ENCODE results near the gene KIF13A.

The KIF13A gene

DNA sequence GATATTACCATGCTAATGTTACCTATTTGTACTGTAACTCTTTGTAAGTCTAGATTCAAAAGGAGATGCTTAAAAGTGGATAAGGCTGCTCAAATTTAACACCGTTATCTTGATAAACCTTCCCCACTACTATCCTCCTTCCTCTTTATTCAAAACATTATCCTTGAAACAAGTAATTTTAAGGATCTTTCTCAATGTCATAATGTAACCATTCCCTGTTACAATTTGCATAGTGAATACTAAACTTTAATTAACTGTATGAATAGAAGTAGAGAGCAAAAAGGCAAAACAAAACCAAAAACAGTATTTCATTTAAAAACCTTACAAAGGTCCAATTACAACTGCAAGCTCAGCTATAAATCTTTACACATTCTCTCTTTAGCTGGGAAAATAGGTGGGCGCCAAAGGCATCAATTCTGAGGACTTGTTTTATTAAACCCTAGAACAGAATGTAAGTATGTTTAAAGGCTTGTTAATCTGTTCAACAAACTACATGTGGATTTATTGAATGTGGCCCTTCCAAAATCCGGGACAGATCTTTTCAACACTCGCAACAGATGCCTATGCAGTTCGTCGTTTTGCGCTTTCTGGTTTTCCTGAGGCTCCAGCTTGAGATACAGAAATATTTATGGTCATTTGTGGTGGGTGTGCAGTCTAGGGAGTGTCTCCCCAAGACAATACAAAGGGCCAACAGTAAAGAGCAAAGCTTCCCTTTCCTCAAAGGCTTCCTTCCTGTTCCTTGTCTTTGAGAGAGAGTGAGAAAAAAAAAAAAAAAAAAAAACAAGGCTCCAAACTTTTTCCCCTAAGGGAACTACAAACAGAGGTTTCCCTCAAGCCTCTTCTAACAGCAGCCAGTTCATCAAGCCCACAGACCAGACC lies 15.1 kb downstream of the KIF13A start:
- no peaks in the 10 kb centered on the region for H3K4me1 ChIP-seq (ENCODE audit: low read length)
- H2AFZ ChIP-seq (ENCODE audit: low read length) = no peak overlapping the region
- TF ChIP-seq, protein P1, sequence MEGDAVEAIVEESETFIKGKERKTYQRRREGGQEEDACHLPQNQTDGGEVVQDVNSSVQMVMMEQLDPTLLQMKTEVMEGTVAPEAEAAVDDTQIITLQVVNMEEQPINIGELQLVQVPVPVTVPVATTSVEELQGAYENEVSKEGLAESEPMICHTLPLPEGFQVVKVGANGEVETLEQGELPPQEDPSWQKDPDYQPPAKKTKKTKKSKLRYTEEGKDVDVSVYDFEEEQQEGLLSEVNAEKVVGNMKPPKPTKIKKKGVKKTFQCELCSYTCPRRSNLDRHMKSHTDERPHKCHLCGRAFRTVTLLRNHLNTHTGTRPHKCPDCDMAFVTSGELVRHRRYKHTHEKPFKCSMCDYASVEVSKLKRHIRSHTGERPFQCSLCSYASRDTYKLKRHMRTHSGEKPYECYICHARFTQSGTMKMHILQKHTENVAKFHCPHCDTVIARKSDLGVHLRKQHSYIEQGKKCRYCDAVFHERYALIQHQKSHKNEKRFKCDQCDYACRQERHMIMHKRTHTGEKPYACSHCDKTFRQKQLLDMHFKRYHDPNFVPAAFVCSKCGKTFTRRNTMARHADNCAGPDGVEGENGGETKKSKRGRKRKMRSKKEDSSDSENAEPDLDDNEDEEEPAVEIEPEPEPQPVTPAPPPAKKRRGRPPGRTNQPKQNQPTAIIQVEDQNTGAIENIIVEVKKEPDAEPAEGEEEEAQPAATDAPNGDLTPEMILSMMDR (IDR thresholded peaks at IDR 0.05; ENCODE audit: low read length) = no peak
- no peak for TF ChIP-seq EZH2 (optimal IDR thresholded peaks at IDR 0.05; ENCODE audit: low read depth, low read length)
- no peak for TF ChIP-seq EZH2phosphoT487 (IDR thresholded peaks at IDR 0.05; ENCODE audit: low read length)
- H3K4me3 ChIP-seq (ENCODE audit: low read length) = no peak overlapping the region
- no peak overlapping the region for H3K4me2 ChIP-seq (ENCODE audit: low read depth, low read length)
- H3K9ac ChIP-seq (ENCODE audit: low read length) = no peak overlapping the region
- no peaks in the 10 kb centered on the region for H3F3A ChIP-seq (ENCODE audit: insufficient read depth, low read length)
- H4K20me1 ChIP-seq (ENCODE audit: insufficient read depth, low read length) = no peaks in the 10 kb centered on the region
- no peaks in the 10 kb centered on the region for H3K79me2 ChIP-seq (ENCODE audit: low read length)
- H3K27ac ChIP-seq (ENCODE audit: low read length) = no peak overlapping the region
- DNase-seq = no peak
- H3K27me3 ChIP-seq (replicated peaks; ENCODE audit: insufficient read depth, low read length) = no peaks in the 10 kb centered on the region
- H3K36me3 ChIP-seq (replicated peaks; ENCODE audit: insufficient read depth, low read length) = no peaks in the 10 kb centered on the region
- H3K9me3 ChIP-seq (replicated peaks; ENCODE audit: insufficient read depth, low read length) = no peaks in the 10 kb centered on the region
- H3K9me2 ChIP-seq (replicated peaks; ENCODE audit: insufficient read depth, low read length) = no peaks in the 10 kb centered on the region

DNA sequence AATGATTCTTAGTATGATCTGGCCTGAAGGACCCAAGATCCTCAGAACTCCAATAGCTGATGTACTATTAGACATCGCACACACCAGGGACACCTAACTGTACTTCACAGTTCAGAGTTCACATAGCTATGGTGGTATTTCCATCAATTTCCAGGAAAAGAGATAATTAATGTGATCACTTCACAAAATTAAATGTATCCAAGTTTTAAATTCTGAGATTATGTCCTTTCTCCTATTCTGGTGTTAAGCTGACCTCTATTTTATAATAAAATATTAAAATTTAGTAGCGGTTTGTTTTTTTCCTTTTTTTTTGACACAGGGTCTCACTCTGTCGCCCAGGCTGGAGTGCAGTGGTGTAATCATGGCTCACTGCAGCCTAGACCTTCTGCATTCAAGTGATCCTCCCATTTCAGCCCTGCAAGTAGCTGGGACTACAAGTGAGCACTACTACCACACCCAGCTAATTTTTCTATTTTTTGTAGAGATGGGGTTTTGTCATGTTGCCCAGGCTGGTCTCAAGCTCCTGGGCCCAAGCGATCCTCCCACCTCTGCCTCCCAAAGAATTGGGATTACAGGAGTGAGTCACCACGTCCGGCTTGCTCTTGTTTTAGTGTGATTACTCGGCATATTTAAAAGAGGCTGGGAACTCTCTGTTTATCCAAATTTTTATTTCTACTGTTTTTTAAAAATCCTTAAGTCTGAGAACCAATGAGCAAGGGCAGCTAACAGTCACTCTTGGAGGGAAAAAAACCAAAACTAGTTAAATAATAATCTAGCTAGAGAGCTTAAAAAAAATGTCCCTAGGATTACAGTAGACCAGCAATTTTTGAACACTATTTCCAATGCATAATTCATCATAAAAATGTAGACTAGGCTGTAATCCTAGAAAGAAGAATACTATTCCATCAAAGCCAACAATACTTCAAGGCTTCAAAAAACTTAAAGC lies 16.0 kb downstream of the KIF13A start:
- Histone ChIP-seq H3K27ac (ENCODE audit: low read length) (no peak overlapping the region), H3K9me2 (replicated peaks; ENCODE audit: insufficient read depth, low read length) (no peaks in the 10 kb centered on the region), H3K4me1 (ENCODE audit: low read length) (no peaks in the 10 kb centered on the region), H3K36me3 (replicated peaks; ENCODE audit: insufficient read depth, low read length) (no peaks in the 10 kb centered on the region), H2AFZ (ENCODE audit: low read length) (no peak overlapping the region), H4K20me1 (ENCODE audit: insufficient read depth, low read length) (no peaks in the 10 kb centered on the region), H3K4me2 (ENCODE audit: low read depth, low read length) (no peak overlapping the region), H3K27me3 (replicated peaks; ENCODE audit: insufficient read depth, low read length) (no peaks in the 10 kb centered on the region), H3K79me2 (ENCODE audit: low read length) (no peaks in the 10 kb centered on the region), H3K4me3 (ENCODE audit: low read length) (no peak overlapping the region), H3K9me3 (replicated peaks; ENCODE audit: insufficient read depth, low read length) (no peaks in the 10 kb centered on the region), H3K9ac (ENCODE audit: low read length) (no peak overlapping the region), H3F3A (ENCODE audit: insufficient read depth, low read length) (no peaks in the 10 kb centered on the region)
- TF ChIP-seq EZH2phosphoT487 (IDR thresholded peaks at IDR 0.05; ENCODE audit: low read length) (no peak), EZH2 (optimal IDR thresholded peaks at IDR 0.05; ENCODE audit: low read depth, low read length) (no peak)
- TF ChIP-seq, protein P1 (IDR thresholded peaks at IDR 0.05; ENCODE audit: low read length) = no peak
- no peak for DNase-seq

DNA sequence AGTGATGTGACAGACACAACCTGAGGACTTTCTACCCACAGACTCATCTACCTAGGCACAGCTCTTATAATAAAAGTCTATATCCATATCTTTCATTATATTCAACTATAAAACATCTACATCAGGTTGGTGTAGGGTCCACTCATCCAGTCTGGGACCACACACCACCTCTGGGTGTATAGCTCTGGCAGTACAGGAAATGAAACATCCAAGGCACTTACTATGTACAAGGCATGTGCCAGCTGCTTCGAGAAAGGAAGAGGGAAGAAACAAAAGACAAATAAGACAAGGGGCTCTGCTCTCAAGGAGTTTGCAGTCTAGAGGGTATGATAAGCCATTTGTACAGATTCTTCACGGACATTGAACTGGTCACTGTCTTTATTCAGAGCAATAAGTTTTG lies 18.6 kb downstream of the KIF13A start:
- H4K20me1 ChIP-seq (ENCODE audit: insufficient read depth, low read length) = no peaks in the 10 kb centered on the region
- no peak for DNase-seq
- no peaks in the 10 kb centered on the region for H3K4me1 ChIP-seq (ENCODE audit: low read length)
- no peaks in the 10 kb centered on the region for H3K9me3 ChIP-seq (replicated peaks; ENCODE audit: insufficient read depth, low read length)
- H3K79me2 ChIP-seq (ENCODE audit: low read length) = no peaks in the 10 kb centered on the region
- H3K27me3 ChIP-seq (replicated peaks; ENCODE audit: insufficient read depth, low read length) = no peaks in the 10 kb centered on the region
- no peak overlapping the region for H3K4me3 ChIP-seq (ENCODE audit: low read length)
- TF ChIP-seq EZH2 (optimal IDR thresholded peaks at IDR 0.05; ENCODE audit: low read depth, low read length) (no peak), EZH2phosphoT487 (IDR thresholded peaks at IDR 0.05; ENCODE audit: low read length) (no peak)
- TF ChIP-seq, protein P1 (IDR thresholded peaks at IDR 0.05; ENCODE audit: low read length) = no peak
- H3K27ac ChIP-seq (ENCODE audit: low read length) = no peak overlapping the region
- no peak overlapping the region for H3K9ac ChIP-seq (ENCODE audit: low read length)
- H3K4me2 ChIP-seq (ENCODE audit: low read depth, low read length) = no peak overlapping the region
- H2AFZ ChIP-seq (ENCODE audit: low read length) = no peak overlapping the region
- H3K9me2 ChIP-seq (replicated peaks; ENCODE audit: insufficient read depth, low read length) = no peaks in the 10 kb centered on the region
- H3F3A ChIP-seq (ENCODE audit: insufficient read depth, low read length) = no peaks in the 10 kb centered on the region
- H3K36me3 ChIP-seq (replicated peaks; ENCODE audit: insufficient read depth, low read length) = no peaks in the 10 kb centered on the region

All from MM.1S (cell line).